ENCODE results near the gene CORO1C.

CORO1C gene

DNA sequence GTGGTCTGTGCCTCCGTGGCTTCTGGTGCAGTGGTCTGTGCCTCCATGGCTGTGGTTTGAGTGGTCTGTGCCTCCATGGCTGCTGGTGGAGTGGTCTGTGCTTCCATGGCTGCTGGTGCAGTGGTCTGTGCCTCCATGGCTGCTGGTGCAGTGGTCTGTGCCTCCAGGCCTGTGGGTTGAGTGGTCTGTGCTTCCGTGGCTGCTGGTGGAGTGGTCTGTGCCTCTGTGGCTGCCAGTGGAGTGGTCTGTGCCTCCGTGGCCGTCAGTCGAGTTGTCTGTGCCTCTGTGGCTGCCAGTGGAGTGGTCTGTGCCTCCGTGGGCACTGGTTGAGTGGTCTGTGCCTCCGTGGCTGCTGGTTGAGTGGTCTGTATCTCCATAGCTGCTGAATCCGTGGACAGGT is 107.7 kb downstream of the CORO1C start:
- Histone ChIP-seq H3K36me3 (ENCODE audit: control insufficient read depth, insufficient read depth, low read length) (peaks cover 10% of the 10 kb centered on the region), H3K4me3 (replicated peaks; ENCODE audit: low read depth, low read length) (no peak overlapping the region), H3K27me3 (replicated peaks; ENCODE audit: control insufficient read depth, insufficient read depth, low read length) (no peaks in the 10 kb centered on the region)
- TF ChIP-seq, protein P1, sequence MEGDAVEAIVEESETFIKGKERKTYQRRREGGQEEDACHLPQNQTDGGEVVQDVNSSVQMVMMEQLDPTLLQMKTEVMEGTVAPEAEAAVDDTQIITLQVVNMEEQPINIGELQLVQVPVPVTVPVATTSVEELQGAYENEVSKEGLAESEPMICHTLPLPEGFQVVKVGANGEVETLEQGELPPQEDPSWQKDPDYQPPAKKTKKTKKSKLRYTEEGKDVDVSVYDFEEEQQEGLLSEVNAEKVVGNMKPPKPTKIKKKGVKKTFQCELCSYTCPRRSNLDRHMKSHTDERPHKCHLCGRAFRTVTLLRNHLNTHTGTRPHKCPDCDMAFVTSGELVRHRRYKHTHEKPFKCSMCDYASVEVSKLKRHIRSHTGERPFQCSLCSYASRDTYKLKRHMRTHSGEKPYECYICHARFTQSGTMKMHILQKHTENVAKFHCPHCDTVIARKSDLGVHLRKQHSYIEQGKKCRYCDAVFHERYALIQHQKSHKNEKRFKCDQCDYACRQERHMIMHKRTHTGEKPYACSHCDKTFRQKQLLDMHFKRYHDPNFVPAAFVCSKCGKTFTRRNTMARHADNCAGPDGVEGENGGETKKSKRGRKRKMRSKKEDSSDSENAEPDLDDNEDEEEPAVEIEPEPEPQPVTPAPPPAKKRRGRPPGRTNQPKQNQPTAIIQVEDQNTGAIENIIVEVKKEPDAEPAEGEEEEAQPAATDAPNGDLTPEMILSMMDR (IDR thresholded peaks at IDR 0.05; ENCODE audit: insufficient read depth, low read length, poor library complexity, severe bottlenecking), result no peak
- DNase-seq (ENCODE audit: extremely low read depth, insufficient read length), result no peak

DNA sequence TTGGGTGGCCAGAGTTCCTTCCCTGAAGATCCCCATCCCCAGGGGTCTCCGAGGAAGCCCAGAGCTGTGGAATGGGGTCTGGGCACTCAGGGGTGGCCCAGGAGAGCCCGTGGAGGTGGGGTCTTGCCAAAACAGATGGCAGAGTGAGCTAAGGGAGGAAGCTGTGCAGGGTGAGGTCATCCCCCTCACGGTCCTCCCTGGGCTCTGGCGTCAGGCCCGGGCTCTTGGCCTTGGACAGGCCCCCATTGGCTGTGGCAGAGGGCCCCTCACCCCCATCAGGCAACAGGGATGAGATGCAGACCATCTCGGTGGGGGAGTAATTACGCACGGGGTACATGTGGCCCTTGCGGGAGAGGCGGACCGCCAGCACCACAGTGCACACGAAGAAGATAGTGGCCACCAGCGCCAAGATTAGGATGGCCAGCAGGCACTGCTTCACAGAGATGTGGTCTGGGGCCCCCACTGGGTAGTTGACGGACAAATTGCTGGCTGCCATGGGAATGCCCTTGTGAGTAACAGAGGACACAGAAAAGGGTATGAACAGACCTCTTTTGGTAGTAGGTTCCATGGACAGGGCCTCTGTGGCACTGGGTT is 108.3 kb downstream of the CORO1C start:
- Histone ChIP-seq H3K36me3 (ENCODE audit: control insufficient read depth, insufficient read depth, low read length) (peaks cover 10% of the 10 kb centered on the region), H3K27me3 (replicated peaks; ENCODE audit: control insufficient read depth, insufficient read depth, low read length) (no peaks in the 10 kb centered on the region), H3K4me3 (replicated peaks; ENCODE audit: low read depth, low read length) (no peak overlapping the region)
- DNase-seq (ENCODE audit: extremely low read depth, insufficient read length), result no peak
- TF ChIP-seq, protein P1 (IDR thresholded peaks at IDR 0.05; ENCODE audit: insufficient read depth, low read length, poor library complexity, severe bottlenecking), result no peak

DNA sequence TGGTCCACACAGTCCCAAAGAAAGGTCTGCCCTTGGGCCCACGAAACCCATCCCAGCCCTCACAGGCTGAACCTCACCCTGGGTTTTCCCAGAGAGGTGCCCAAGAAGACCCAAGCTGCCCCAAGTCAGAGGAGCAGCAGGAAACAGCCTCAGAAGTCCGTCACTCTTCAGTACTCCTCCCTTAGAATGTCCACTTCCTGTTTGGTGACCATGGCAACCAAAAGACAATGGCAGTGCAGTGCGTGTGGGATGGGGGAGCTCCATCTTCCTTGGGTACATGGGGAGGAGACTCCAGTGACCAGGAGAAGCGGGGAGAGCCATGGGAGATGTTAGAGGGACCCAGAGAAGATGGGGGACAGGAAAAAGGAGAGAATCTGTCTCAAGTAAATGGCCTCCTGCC is 108.9 kb downstream of the CORO1C start:
- Histone ChIP-seq H3K4me3 (replicated peaks; ENCODE audit: low read depth, low read length) (no peak overlapping the region), H3K27me3 (replicated peaks; ENCODE audit: control insufficient read depth, insufficient read depth, low read length) (no peaks in the 10 kb centered on the region), H3K36me3 (ENCODE audit: control insufficient read depth, insufficient read depth, low read length) (peaks cover 10% of the 10 kb centered on the region)
- no peak for DNase-seq (ENCODE audit: extremely low read depth, insufficient read length)
- TF ChIP-seq, protein P1 (IDR thresholded peaks at IDR 0.05; ENCODE audit: insufficient read depth, low read length, poor library complexity, severe bottlenecking), result no peak

DNA sequence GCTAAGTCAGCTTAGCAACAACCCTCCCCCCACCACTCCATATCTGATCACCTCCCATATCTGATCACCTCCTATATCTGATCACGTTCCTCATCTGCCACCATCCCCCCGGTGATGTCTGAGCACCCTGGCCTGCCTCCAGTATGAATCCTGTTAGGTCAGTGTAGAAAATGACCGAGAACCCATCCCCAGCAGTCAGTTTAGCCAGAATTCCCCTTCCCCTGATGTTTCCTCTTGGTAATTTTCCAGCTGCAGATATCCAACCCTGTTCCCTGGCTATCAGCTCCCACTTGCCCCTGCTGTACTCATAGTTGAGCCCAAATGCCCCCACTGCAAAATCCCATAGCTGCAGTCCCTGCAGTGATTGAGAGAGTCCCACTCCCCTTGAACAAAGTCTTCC is 110.2 kb downstream of the CORO1C start:
- Histone ChIP-seq H3K36me3 (ENCODE audit: control insufficient read depth, insufficient read depth, low read length) (peaks cover 10% of the 10 kb centered on the region), H3K4me3 (replicated peaks; ENCODE audit: low read depth, low read length) (no peak overlapping the region), H3K27me3 (replicated peaks; ENCODE audit: control insufficient read depth, insufficient read depth, low read length) (no peaks in the 10 kb centered on the region)
- no peak for DNase-seq (ENCODE audit: extremely low read depth, insufficient read length)
- TF ChIP-seq, protein P1 (IDR thresholded peaks at IDR 0.05; ENCODE audit: insufficient read depth, low read length, poor library complexity, severe bottlenecking), result no peak

DNA sequence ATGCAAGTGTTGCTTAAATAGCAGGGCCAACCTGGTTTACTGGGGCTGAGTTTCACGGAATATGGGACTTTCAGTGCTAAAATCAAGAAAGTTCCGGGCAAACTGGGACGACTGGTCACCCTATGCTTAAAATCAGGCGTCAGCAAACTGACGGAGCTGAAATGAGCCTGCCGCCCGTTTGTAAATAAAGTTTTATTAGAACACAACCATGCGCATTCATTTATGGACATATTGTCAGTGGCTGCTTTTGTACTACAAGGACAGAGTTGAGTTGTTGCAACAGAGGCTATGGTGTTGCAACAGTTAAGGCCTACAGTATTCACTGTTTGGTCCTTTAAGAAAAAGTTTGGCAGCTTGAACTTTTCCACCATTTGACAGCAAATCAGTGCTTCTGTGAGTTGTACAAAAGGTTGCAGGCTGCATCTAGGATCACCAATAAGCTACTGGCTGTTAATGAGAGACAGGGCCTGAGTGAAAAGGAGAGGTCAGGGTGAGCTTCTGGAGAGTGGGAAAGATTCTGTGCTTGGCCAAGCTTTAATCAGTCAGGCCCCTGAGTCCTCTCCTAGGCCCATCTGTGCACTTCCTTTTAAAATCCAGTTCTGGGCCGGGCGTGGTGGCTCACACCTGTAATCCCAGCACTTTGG is 111.0 kb downstream of the CORO1C start:
- Histone ChIP-seq H3K36me3 (ENCODE audit: control insufficient read depth, insufficient read depth, low read length) (peaks cover 10% of the 10 kb centered on the region), H3K4me3 (replicated peaks; ENCODE audit: low read depth, low read length) (no peak overlapping the region), H3K27me3 (replicated peaks; ENCODE audit: control insufficient read depth, insufficient read depth, low read length) (no peaks in the 10 kb centered on the region)
- no peak for DNase-seq (ENCODE audit: extremely low read depth, insufficient read length)
- TF ChIP-seq, protein P1 (IDR thresholded peaks at IDR 0.05; ENCODE audit: insufficient read depth, low read length, poor library complexity, severe bottlenecking), result no peak
